Small intestine (tissue), 7 donors: ENCODE measurements around the gene GFPT1. TPM values are rescaled to one million over a fixed set of nuclear protein-coding genes. Genes with fewer than 3 reads are reported as not detected.
"Not testable (repeated sequence)": the region's sequence is repeated elsewhere in the genome, so short reads cannot be mapped to it uniquely, and the experiment has no call there.

Experiments used
- DNase-seq, 2 donors: peaks; one replicate each; pipeline versions ENCODE4 v3.0.0 to v3.0.0-alpha.2; 2013
- FAIRE-seq: peaks from 2 replicates; lab custom pipeline; 2012; peaks lifted over from hg19 to GRCh38; lab: Jason Lieb, UNC
- H3K27ac ChIP-seq, 3 donors: one replicate each; pipeline ENCODE4 v1.5.1; 2013; ENCODE audit warnings: low read length in 2 of 3, mild to moderate bottlenecking in 2 of 3, control low read depth in 1 of 3, inconsistent platforms in 1 of 3, low read depth in 1 of 3, moderate library complexity in 1 of 3
- H3K27me3 ChIP-seq, 3 donors: one replicate each; pipeline ENCODE4 v1.6.1; 2013; ENCODE audit warnings: low read length in 3 of 3, inconsistent platforms in 1 of 3; ENCODE audit not compliant: control insufficient read depth in 3 of 3, insufficient read depth in 3 of 3
- H3K36me3 ChIP-seq, 3 donors: one replicate each; pipeline ENCODE4 v1.6.1; 2013; ENCODE audit warnings: low read length in 3 of 3, inconsistent platforms in 1 of 3, low read depth in 1 of 3, mild to moderate bottlenecking in 1 of 3, moderate library complexity in 1 of 3; ENCODE audit not compliant: control insufficient read depth in 3 of 3, insufficient read depth in 2 of 3
- H3K4me1 ChIP-seq, 3 donors: one replicate each; pipeline ENCODE4 v1.6.1; 2013; ENCODE audit warnings: low read length in 2 of 3, inconsistent platforms in 1 of 3, low read depth in 1 of 3, mild to moderate bottlenecking in 1 of 3, moderate library complexity in 1 of 3; ENCODE audit not compliant: control insufficient read depth in 3 of 3, insufficient read depth in 2 of 3
- H3K4me3 ChIP-seq, 3 donors: one replicate each; pipeline ENCODE4 v1.5.1; 2013; ENCODE audit warnings: low read length in 3 of 3, control low read depth in 1 of 3, inconsistent platforms in 1 of 3, low read depth in 1 of 3, mild to moderate bottlenecking in 1 of 3, moderate library complexity in 1 of 3
- H3K9me3 ChIP-seq, 2 donors: one replicate each; pipeline ENCODE4 v1.6.1; 2013; ENCODE audit warnings: low read depth in 1 of 2, low read length in 1 of 2; ENCODE audit not compliant: control insufficient read depth in 2 of 2, insufficient read depth in 1 of 2
- WGBS, 3 donors: extraction: QIAGEN DNeasy Blood & Tissue Kit; methylation state at CpG; one replicate each; pipeline ENCODE4 v1.1.7; 2013; 5-methylcytosine and 5-hydroxymethylcytosine counted together
- polyA plus RNA-seq, 4 donors: library from polyadenylated mRNA; stranded (reverse) in 3 of 4; unstranded in 1 of 4; fragments of 200-250 nt in 3 of 4; fragments of 120-200 nt in 1 of 4; gene quantifications; one replicate each; pipeline versions ENCODE4 v1.2.1 to v1.2.3, GENCODE V29; 2013
- donor health status: healthy with polysubstance abuse.
- donor health status: control.
- donor health status: control.
- donor health status: Bipolar disorder and iron deficiency.
- donor health status: healthy.

GFPT1 gene
- polyA plus RNA-seq, 4 donors: 15.9 to 55.4 (median 27.0) TPM

GRCh38 chr2:69419111-69419510 lies 32.1 kb upstream of the GFPT1 start:
- not testable (repeated sequence) for H3K4me3 ChIP-seq, H3K27me3 ChIP-seq, DNase-seq, FAIRE-seq, H3K4me1 ChIP-seq, H3K9me3 ChIP-seq, H3K27ac ChIP-seq
- WGBS, 3 donors: 83 to 90% (median 85%) methylated on average over 7 of the region's 7 CpGs
- peaks cover 0 to 51% (median 2%) of the 10 kb centered on the region in 3 donors for H3K36me3 ChIP-seq

GRCh38 chr2:69416147-69416546 lies 29.1 kb upstream of the GFPT1 start:
- 71 to 85% (median 78%) methylated on average over 1 of the region's 1 CpG for WGBS, 3 donors
- H3K9me3 ChIP-seq: peaks cover 0 to 3% of the 10 kb centered on the region in 2 donors
- DNase-seq (no peak), FAIRE-seq (peak; percentile 94)
- H3K4me1 ChIP-seq: no peaks in the 10 kb centered on the region
- H3K27me3 ChIP-seq: no peaks in the 10 kb centered on the region
- peaks cover 0 to 55% (median 2%) of the 10 kb centered on the region in 3 donors for H3K36me3 ChIP-seq
- no peak overlapping the region for H3K27ac ChIP-seq
- no peak overlapping the region for H3K4me3 ChIP-seq

GRCh38 chr2:69411120-69411519 lies 24.1 kb upstream of the GFPT1 start:
- Histone ChIP-seq H3K4me1 (no peaks in the 10 kb centered on the region), H3K9me3 (no peaks in the 10 kb centered on the region), H3K27ac (no peak overlapping the region), H3K36me3 (peaks cover 0 to 51% (median 5%) of the 10 kb centered on the region in 3 donors), H3K27me3 (no peaks in the 10 kb centered on the region), H3K4me3 (no peak overlapping the region)
- FAIRE-seq (no peak), DNase-seq (no peak)

GRCh38 chr2:69405306-69405705 lies 18.3 kb upstream of the GFPT1 start:
- Histone ChIP-seq H3K9me3 (peaks cover 0 to 11% of the 10 kb centered on the region in 2 donors), H3K27me3 (no peaks in the 10 kb centered on the region), H3K4me3 (no peak overlapping the region), H3K27ac (no peak overlapping the region), H3K4me1 (no peaks in the 10 kb centered on the region), H3K36me3 (peaks cover 5 to 56% (median 9%) of the 10 kb centered on the region in 3 donors)
- FAIRE-seq: no peak
- no peak for DNase-seq

- Histone ChIP-seq H3K9me3 (peaks cover 0 to 11% of the 10 kb centered on the region in 2 donors), H3K27ac (no peak overlapping the region), H3K4me3 (no peak overlapping the region), H3K36me3 (peaks cover 7 to 49% (median 9%) of the 10 kb centered on the region in 3 donors), H3K27me3 (no peaks in the 10 kb centered on the region), H3K4me1 (peaks cover 0 to 6% (median 0%) of the 10 kb centered on the region in 3 donors)
- 95 to 97% (median 96%) methylated on average over 3 of the region's 3 CpGs for WGBS, 3 donors
- FAIRE-seq (no peak), DNase-seq (no peak)
These were observed 13.1 kb upstream of the GFPT1 start for GRCh38 chr2:69400121-69400520.

GRCh38 chr2:69397234-69397633 lies 10.2 kb upstream of the GFPT1 start:
- peaks cover 7 to 29% (median 9%) of the 10 kb centered on the region in 3 donors for H3K36me3 ChIP-seq
- no peak overlapping the region for H3K4me3 ChIP-seq
- H3K27ac ChIP-seq: no peak overlapping the region
- peaks cover 0 to 6% (median 0%) of the 10 kb centered on the region in 3 donors for H3K4me1 ChIP-seq
- H3K9me3 ChIP-seq: no peaks in the 10 kb centered on the region
- DNase-seq (peak; percentile 41 to 42), FAIRE-seq (peak; percentile 90)
- no peaks in the 10 kb centered on the region for H3K27me3 ChIP-seq

GRCh38 chr2:69395866-69396265 lies 8.8 kb upstream of the GFPT1 start:
- peaks cover 2 to 23% (median 12%) of the 10 kb centered on the region in 3 donors for H3K36me3 ChIP-seq
- H3K27ac ChIP-seq: no peak overlapping the region
- no peak overlapping the region for H3K4me3 ChIP-seq
- no peaks in the 10 kb centered on the region for H3K9me3 ChIP-seq
- H3K27me3 ChIP-seq: no peaks in the 10 kb centered on the region
- 17 to 30% (median 20%) methylated on average over 1 of the region's 1 CpG for WGBS, 3 donors
- H3K4me1 ChIP-seq: peaks cover 0 to 6% (median 0%) of the 10 kb centered on the region in 3 donors
- no peak for FAIRE-seq
- no peak for DNase-seq

- H3K4me3 ChIP-seq: no peak overlapping the region
- no peaks in the 10 kb centered on the region for H3K9me3 ChIP-seq
- DNase-seq (no peak), FAIRE-seq (no peak)
- peaks cover 0 to 6% (median 0%) of the 10 kb centered on the region in 3 donors for H3K4me1 ChIP-seq
- peaks cover 2 to 19% (median 7%) of the 10 kb centered on the region in 3 donors for H3K36me3 ChIP-seq
- no peaks in the 10 kb centered on the region for H3K27me3 ChIP-seq
- H3K27ac ChIP-seq: no peak overlapping the region
These were observed 6.9 kb upstream of the GFPT1 start for GRCh38 chr2:69393963-69394362.

GRCh38 chr2:69390471-69390870 lies 3.4 kb upstream of the GFPT1 start:
- Histone ChIP-seq H3K36me3 (peaks cover 2 to 10% (median 4%) of the 10 kb centered on the region in 3 donors), H3K27me3 (no peaks in the 10 kb centered on the region), H3K4me1 (peaks cover 0 to 8% (median 2%) of the 10 kb centered on the region in 3 donors), H3K27ac (no peak overlapping the region), H3K4me3 (no peak overlapping the region), H3K9me3 (no peaks in the 10 kb centered on the region)
- WGBS, 3 donors: 63 to 87% (median 70%) methylated on average over 3 of the region's 3 CpGs
- FAIRE-seq: no peak
- no peak for DNase-seq
